Measurements from ENCODE around the gene ZBTB32. TPM values are rescaled to one million over a fixed set of nuclear protein-coding genes. Genes with fewer than 3 reads are reported as not detected.
A peak's percentile ranks its signal among the peaks of the same experiment; 100 is the strongest.

The ZBTB32 gene
- total RNA-seq, 1 experiment from 2014 or later: not detected

GRCh38 chr19:35745328-35746086, 41.1 kb downstream of the ZBTB32 start, which contains the start of the genes PSENEN and U2AF1L4:
Gene PSENEN, plus strand, starts transcription at chr19:35745651. Its CDS starts 280 bp downstream, at chr19:35745931.
Gene U2AF1L4, minus strand, starts transcription at chr19:35745418. Its CDS starts 27 bp downstream, at chr19:35745391.
- intact Hi-C loops (cut with micrococcal nuclease): loop anchor here (2.0 kb wide), 1 partner anchor 29 kb away; no protein-coding TSS in a partner anchor
- no peaks in the 10 kb centered on the region for H3K27me3 ChIP-seq (ENCODE audit: low read length)
- H3K27ac ChIP-seq (ENCODE audit: low read length): peak within 1 kb of the TSS; percentile 92
- POLR2A ChIA-PET (ENCODE audit: unreplicated experiment): interaction anchor here (0.7 kb wide), 1 partner anchor 32 kb away, joined by 7 read pairs; no protein-coding TSS in a partner anchor
- peak; percentile 61 for ATAC-seq
- no peaks in the 10 kb centered on the region for H4K20me1 ChIP-seq (ENCODE audit: low read length)
- peak within 1 kb of the TSS; percentile 88 for H2AFZ ChIP-seq (ENCODE audit: low read length)
- no peaks in the 10 kb centered on the region for H3F3A ChIP-seq (ENCODE audit: low read length, unreplicated experiment)
- H3K9me3 ChIP-seq (ENCODE audit: low read length): no peaks in the 10 kb centered on the region
- H3K79me2 ChIP-seq (ENCODE audit: low read length): peaks cover 26% of the 10 kb centered on the region
- CTCF ChIA-PET: no interaction called here
- no peaks in the 10 kb centered on the region for H3K36me3 ChIP-seq (ENCODE audit: low read depth, low read length)
- H3K4me1 ChIP-seq (ENCODE audit: insufficient read depth, low read length): peaks cover 27% of the 10 kb centered on the region
- peak; percentile 98 for DNase-seq
- peak within 1 kb of the TSS; percentile 96 for H3K9ac ChIP-seq (ENCODE audit: low read length)
- peak within 1 kb of the TSS; percentile 90 for H3K4me3 ChIP-seq (ENCODE audit: low read length)
- H3K9me2 ChIP-seq (replicated peaks; ENCODE audit: low read length): no peaks in the 10 kb centered on the region
- TSS peak; percentile 40 for BruUV-seq (replicated peaks)
- H3K4me2 ChIP-seq (ENCODE audit: low read length): peak within 1 kb of the TSS; percentile 96
- TF ChIP-seq EZH2 (IDR thresholded peaks at IDR 0.05; ENCODE audit: low read length, unreplicated experiment) (no peak), CTCF (conservative IDR thresholded peaks at IDR 0.05; ENCODE audit: low read depth, low read length) (no peak), EZH2phosphoT487 (IDR thresholded peaks at IDR 0.05; ENCODE audit: borderline replicate concordance, low read length) (no peak)

GRCh38 chr19:35746087-35746462, 41.7 kb downstream of the ZBTB32 start:
- Histone ChIP-seq H2AFZ (ENCODE audit: low read length) (peak overlapping the region; percentile 69), H4K20me1 (ENCODE audit: low read length) (no peaks in the 10 kb centered on the region), H3K9ac (ENCODE audit: low read length) (peak overlapping the region; percentile 96), H3K27ac (ENCODE audit: low read length) (no peak overlapping the region), H3K27me3 (ENCODE audit: low read length) (no peaks in the 10 kb centered on the region), H3K36me3 (ENCODE audit: low read depth, low read length) (no peaks in the 10 kb centered on the region), H3K4me2 (ENCODE audit: low read length) (peak overlapping the region; percentile 96), H3K9me2 (replicated peaks; ENCODE audit: low read length) (no peaks in the 10 kb centered on the region), H3K79me2 (ENCODE audit: low read length) (peaks cover 26% of the 10 kb centered on the region), H3K9me3 (ENCODE audit: low read length) (no peaks in the 10 kb centered on the region), H3K4me1 (ENCODE audit: insufficient read depth, low read length) (peaks cover 23% of the 10 kb centered on the region), H3K4me3 (ENCODE audit: low read length) (peak overlapping the region; percentile 90), H3F3A (ENCODE audit: low read length, unreplicated experiment) (no peaks in the 10 kb centered on the region)
- no TSS peak for BruUV-seq (replicated peaks)
- CTCF ChIA-PET: no interaction called here
- intact Hi-C loops (cut with micrococcal nuclease): no loop called here
- POLR2A ChIA-PET (ENCODE audit: unreplicated experiment): no interaction called here
- TF ChIP-seq EZH2phosphoT487 (IDR thresholded peaks at IDR 0.05; ENCODE audit: borderline replicate concordance, low read length) (no peak), EZH2 (IDR thresholded peaks at IDR 0.05; ENCODE audit: low read length, unreplicated experiment) (no peak), CTCF (conservative IDR thresholded peaks at IDR 0.05; ENCODE audit: low read depth, low read length) (no peak)
- ATAC-seq: no peak
- no peak for DNase-seq

DNA sequence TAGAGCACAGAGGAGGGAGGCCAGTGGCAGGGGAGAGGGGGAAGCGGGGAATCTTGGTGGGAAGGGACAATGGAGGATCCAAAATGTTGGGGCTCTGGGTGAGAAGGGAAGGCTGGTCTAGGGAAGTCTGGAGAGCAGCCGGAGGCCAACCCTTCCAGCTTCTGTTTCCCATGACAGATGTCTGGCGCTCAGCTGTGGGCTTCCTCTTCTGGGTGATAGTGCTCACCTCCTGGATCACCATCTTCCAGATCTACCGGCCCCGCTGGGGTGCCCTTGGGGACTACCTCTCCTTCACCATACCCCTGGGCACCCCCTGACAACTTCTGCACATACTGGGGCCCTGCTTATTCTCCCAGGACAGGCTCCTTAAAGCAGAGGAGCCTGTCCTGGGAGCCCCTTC, 42.2 kb downstream of the ZBTB32 start:
- H3K36me3 ChIP-seq (ENCODE audit: low read depth, low read length): no peaks in the 10 kb centered on the region
- H3K9ac ChIP-seq (ENCODE audit: low read length): peak overlapping the region; percentile 96
- H3K9me3 ChIP-seq (ENCODE audit: low read length): no peaks in the 10 kb centered on the region
- peak overlapping the region; percentile 90 for H3K4me3 ChIP-seq (ENCODE audit: low read length)
- DNase-seq (no peak), ATAC-seq (no peak)
- H3K4me2 ChIP-seq (ENCODE audit: low read length): peak overlapping the region; percentile 96
- H3K27me3 ChIP-seq (ENCODE audit: low read length): no peaks in the 10 kb centered on the region
- peaks cover 23% of the 10 kb centered on the region for H3K4me1 ChIP-seq (ENCODE audit: insufficient read depth, low read length)
- H3F3A ChIP-seq (ENCODE audit: low read length, unreplicated experiment): no peaks in the 10 kb centered on the region
- no peak for TF ChIP-seq CTCF (conservative IDR thresholded peaks at IDR 0.05; ENCODE audit: low read depth, low read length)
- no peak for TF ChIP-seq EZH2phosphoT487 (IDR thresholded peaks at IDR 0.05; ENCODE audit: borderline replicate concordance, low read length)
- TF ChIP-seq EZH2 (IDR thresholded peaks at IDR 0.05; ENCODE audit: low read length, unreplicated experiment): no peak
- no peak overlapping the region for H3K27ac ChIP-seq (ENCODE audit: low read length)
- peaks cover 26% of the 10 kb centered on the region for H3K79me2 ChIP-seq (ENCODE audit: low read length)
- intact Hi-C loops (cut with micrococcal nuclease): no loop called here
- no peaks in the 10 kb centered on the region for H4K20me1 ChIP-seq (ENCODE audit: low read length)
- H3K9me2 ChIP-seq (replicated peaks; ENCODE audit: low read length): no peaks in the 10 kb centered on the region
- BruUV-seq (replicated peaks): no TSS peak
- CTCF ChIA-PET: no interaction called here
- POLR2A ChIA-PET (ENCODE audit: unreplicated experiment): no interaction called here
- H2AFZ ChIP-seq (ENCODE audit: low read length): no peak overlapping the region
